ENCODE measurements around the gene MTERF4.

MTERF4 gene

GRCh38 chr2:241134711-241135110, 32.6 kb upstream of the MTERF4 start:
- no peak for DNase-seq (ENCODE audit: low read depth)

DNA sequence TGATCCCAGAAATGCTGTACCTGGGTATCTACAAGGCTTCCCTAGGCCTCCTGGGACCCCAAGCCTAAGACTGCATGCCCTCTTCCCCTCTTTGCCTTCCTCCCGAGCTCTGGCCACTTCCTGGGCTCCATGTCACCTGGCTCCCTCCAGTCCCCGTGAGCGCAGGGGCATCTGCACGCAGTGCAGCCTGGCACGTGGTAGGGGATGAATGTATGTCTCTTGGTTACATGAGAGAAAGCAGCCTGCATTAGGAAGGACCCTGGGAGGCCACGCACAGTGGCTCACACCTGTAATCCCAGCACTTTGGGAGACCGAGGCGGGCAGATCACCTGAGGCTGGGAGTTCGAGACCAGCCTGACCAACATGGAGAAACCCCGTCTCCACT, 31.3 kb upstream of the MTERF4 start:
- no peak for DNase-seq (ENCODE audit: low read depth)

GRCh38 chr2:241132538-241133435, 30.7 kb upstream of the MTERF4 start:
- no peak for DNase-seq (ENCODE audit: low read depth)

GRCh38 chr2:241131531-241131930, 29.4 kb upstream of the MTERF4 start:
- no peak for DNase-seq (ENCODE audit: low read depth)

DNA sequence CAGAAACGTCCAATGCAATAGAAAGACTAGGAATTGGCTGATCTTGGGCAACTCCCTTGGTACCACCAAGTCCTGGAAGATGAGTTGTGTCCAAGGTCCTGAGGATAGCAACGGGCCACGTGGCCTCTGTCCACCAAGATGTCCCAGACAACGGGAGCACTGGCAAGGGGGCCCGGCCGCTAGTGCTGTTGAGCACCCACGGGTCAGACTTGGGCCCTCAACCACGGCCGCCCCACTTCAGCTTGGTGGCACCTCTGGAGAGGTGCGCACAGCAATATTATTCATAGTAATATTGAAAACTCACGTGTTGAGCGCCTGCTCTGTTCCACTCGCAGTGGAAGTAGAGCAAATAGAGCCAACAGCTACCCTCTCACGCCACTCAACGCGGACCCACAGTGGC, 28.2 kb upstream of the MTERF4 start:
- no peak for DNase-seq (ENCODE audit: low read depth)

- no peak for DNase-seq (ENCODE audit: low read depth)
These were observed 27.2 kb upstream of the MTERF4 start for GRCh38 chr2:241129086-241129871.

DNA sequence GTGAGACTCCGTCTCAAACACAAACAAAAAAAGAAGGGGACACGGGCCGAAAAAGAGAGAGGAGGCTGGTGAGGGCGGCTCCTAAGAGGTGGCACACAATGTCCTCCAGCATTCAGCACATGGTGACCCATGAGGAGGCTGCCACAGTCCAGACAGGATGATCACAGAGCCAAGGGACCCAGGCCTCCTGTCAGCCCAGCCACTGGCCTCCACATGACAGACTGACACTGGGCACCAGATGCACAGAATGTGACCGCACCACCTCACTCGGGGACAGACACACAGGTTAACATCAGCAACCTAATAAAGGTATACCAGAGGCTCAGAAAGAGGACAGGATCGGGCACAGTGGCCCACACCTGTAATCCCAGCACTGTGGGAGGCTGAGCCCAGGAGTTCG, 26.2 kb upstream of the MTERF4 start:
- DNase-seq (ENCODE audit: low read depth), result no peak

DNA sequence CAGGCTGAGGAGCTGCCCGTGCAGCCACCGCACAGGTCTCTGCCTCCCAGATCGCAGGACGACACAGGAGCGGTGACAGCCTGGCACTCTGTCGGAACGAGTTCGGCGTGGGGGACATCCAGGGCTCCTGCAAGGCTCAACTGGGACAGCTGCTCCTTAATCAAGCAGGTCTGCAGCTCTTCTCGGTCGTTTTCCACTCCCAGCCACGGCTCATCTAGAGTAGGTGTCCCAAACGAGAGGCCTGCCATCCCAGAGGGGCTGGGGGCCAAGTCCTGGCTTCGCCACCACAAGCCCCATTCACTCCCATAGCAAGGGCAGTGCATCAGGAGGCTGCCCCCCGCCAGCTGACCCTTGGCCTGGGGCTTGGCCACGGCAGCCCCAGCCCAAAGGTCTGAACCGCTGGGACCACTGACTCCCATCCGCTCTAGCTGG, 24.7 kb upstream of the MTERF4 start:
- DNase-seq (ENCODE audit: low read depth), result no peak

GRCh38 chr2:241126201-241126611, 24.1 kb upstream of the MTERF4 start:
- no peak for DNase-seq (ENCODE audit: low read depth)

- no peak for DNase-seq (ENCODE audit: low read depth)
These were observed 23.5 kb upstream of the MTERF4 start for GRCh38 chr2:241125626-241126025.

DNA sequence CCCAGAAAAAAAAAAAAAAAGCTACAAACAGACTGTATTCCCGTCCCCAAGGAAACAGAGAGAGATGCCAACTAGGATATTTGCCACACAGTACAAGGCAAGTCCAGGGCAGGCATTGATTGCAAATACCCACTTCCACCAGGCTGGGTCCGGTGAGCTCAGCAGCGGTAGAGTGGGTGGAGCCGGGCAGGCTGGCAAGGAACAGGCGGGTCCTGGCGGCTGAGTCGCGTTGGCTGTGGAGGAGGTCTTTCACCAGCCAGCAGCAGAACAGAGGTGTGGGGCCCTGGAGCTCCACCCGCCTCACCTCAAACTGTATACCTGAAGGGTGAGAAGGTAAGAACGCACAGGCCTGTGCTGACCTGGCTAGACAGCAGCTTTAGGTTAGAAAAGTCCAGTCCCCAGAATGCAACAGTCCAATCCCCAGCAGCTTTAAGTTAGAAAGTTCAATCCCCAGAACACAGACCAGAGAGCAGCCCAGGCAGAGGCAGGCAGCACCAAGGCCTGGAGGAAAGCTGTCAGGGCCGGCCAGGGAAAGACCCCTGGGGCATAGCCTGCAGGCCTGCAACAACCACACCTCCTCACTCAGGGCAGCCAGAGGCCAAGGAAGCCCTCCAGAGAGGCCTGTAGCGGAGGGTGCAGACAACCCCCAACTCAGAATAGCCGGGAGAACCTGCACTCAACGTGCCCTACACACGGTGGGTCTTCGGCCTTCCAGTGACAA, 21.9 kb upstream of the MTERF4 start:
- no peak for DNase-seq (ENCODE audit: low read depth)

DNA sequence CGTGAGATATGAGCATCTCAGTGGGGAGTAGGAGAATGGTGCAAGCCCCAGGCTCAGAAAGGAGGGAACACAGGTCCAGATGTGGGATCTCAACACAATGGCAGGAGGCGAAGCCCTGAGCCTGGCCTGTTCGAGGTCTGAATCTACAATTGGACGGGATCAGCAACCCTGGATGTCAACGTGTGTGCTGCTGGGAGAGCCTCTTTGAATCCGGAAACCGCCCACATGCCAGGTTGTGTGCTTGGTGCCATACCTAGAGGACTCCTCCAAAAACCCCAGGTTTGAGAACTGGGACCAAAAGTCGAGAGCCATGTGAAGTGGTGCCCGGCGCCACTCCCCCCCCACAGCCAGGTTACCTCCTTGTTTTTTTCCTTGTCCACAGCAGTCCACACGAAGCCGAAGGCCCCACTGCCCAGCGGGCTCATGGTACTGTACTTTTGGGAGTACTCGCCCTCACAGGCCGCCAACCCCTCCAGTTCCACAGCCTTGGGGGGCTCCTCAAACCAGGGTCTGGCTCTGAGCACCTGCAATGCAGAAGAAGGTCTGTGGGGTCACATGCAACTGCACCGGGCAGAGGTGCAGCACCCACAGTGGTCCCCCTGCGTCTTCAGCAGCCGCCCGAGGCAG, 20.4 kb upstream of the MTERF4 start:
- DNase-seq (ENCODE audit: low read depth), result no peak

GRCh38 chr2:241121008-241121407, 18.9 kb upstream of the MTERF4 start:
- DNase-seq (ENCODE audit: low read depth), result no peak

DNA sequence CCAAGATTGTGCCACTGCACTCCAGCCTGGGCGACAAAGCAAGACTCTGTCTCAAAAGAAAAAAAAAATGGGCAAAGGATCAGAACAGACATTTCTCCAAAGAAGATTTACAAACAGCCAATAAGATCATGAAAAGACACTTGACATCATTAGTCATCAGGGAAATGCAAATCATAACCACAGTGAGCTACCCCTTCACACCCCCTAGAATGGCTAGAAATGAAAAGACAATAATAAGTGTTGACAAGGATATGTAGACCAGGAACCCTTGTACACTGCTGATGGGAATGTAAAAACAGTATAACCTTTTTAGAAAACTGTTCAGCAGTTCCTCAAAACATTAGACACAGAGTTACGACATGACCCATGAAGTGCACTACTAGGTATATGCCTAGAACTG, 18.4 kb upstream of the MTERF4 start:
- DNase-seq (ENCODE audit: low read depth), result no peak

- DNase-seq (ENCODE audit: low read depth), result no peak
These were observed 16.8 kb upstream of the MTERF4 start for GRCh38 chr2:241118737-241119505.

GRCh38 chr2:241116606-241117560, 14.8 kb upstream of the MTERF4 start:
- DNase-seq (ENCODE audit: low read depth), result no peak

- DNase-seq (ENCODE audit: low read depth), result no peak
These were observed 13.3 kb upstream of the MTERF4 start for GRCh38 chr2:241115361-241115760.

- DNase-seq (ENCODE audit: low read depth), result no peak
These were observed 12.7 kb upstream of the MTERF4 start for GRCh38 chr2:241114836-241115235.

GRCh38 chr2:241112592-241112991, 10.5 kb upstream of the MTERF4 start:
- DNase-seq (ENCODE audit: low read depth), result no peak

GRCh38 chr2:241112046-241112445, 10.0 kb upstream of the MTERF4 start:
- DNase-seq (ENCODE audit: low read depth), result no peak

Measured in CMK (cell line).